HL-60/S4 treated with phorbol 12-myristate 13-acetate at 8.2 ng/mL for 4 days and 3 days (cell line): ENCODE measurements around the gene IRF2BP2.

Experiments
- in situ Hi-C: fragments of 300-500 bp; cut with MboI; formaldehyde crosslinking; loops from 2 replicates; pipeline ENCODE4 v1.15.0; 2022; ENCODE audit warnings: low sequenced_read_pairs

Gene IRF2BP2

GRCh38 chr1:234564035-234565029, 45.6 kb downstream of the IRF2BP2 start:
- in situ Hi-C loops: no loop called here

GRCh38 chr1:234562334-234562733, 47.6 kb downstream of the IRF2BP2 start:
- in situ Hi-C loops: no loop called here

GRCh38 chr1:234561319-234561718, 48.7 kb downstream of the IRF2BP2 start:
- in situ Hi-C loops: no loop called here

- in situ Hi-C loops: no loop called here
These were observed 49.9 kb downstream of the IRF2BP2 start for GRCh38 chr1:234559902-234560676.

GRCh38 chr1:234559152-234559901, 50.7 kb downstream of the IRF2BP2 start:
- in situ Hi-C loops: no loop called here

GRCh38 chr1:234558330-234558836, 51.6 kb downstream of the IRF2BP2 start:
- in situ Hi-C loops: no loop called here

- in situ Hi-C loops: no loop called here
These were observed 53.6 kb downstream of the IRF2BP2 start for GRCh38 chr1:234556245-234556943.

GRCh38 chr1:234555390-234556024, 54.5 kb downstream of the IRF2BP2 start:
- in situ Hi-C loops: no loop called here

GRCh38 chr1:234554698-234555311, 55.2 kb downstream of the IRF2BP2 start:
- in situ Hi-C loops: no loop called here
